GM12878 (cell line): Measurements from ENCODE around the gene EXO1. TPM values are rescaled to one million over a fixed set of nuclear protein-coding genes. Genes with fewer than 3 reads are reported as not detected.

Experiments used
- ATAC-seq: fragments of 200-7000 bp; cut with Tn5 transposase; 3 replicates; pipeline ENCODE4 v1.9.1; 2020; ENCODE audit warnings: mild to moderate bottlenecking, moderate library complexity
- BruUV-seq: library from RNA; stranded (reverse); fragments of 400-500 nt; replicated peaks from 2 replicates; lab custom pipeline; 2021; lab: Mats Ljungman, UMichigan
- CTCF ChIA-PET: fragments of 300-600 bp; sonication (Branson Sonifier 250); formaldehyde crosslinking; extraction: SDS; loops from one replicate; lab custom pipeline; 2021; ENCODE audit warnings: inconsistent platforms; lab: Yijun Ruan, JAX
- POLR2A ChIA-PET: fragments of 350-600 bp; formaldehyde crosslinking; extraction: SDS; loops from one replicate; lab custom pipeline; 2021; ENCODE audit warnings: inconsistent platforms; lab: Charles Lee
- RAD21 ChIA-PET: fragments of 300-600 bp; sonication (Branson Sonifier 250); formaldehyde crosslinking; loops from one replicate; lab custom pipeline; 2023; ENCODE audit warnings: antibody characterized with exemption; ENCODE audit not compliant: unreplicated experiment; lab: Charles Lee
- SMC1A ChIA-PET: fragments of 300-600 bp; sonication (Branson Sonifier 250); formaldehyde crosslinking; loops from one replicate; lab custom pipeline; 2023; ENCODE audit not compliant: unreplicated experiment, uncharacterized antibody; lab: Charles Lee
- DNase-seq: peaks from one replicate; pipeline ENCODE4 v3.0.0-alpha.2; 2011; ENCODE audit warnings: low read depth, low spot score
- FAIRE-seq: peaks from 3 replicates; lab custom pipeline; 2011; peaks lifted over from hg19 to GRCh38; lab: Jason Lieb, UNC
- H2AFZ ChIP-seq: 2 replicates; pipeline ENCODE4 v1.6.0; 2011; ENCODE audit warnings: low read depth, low read length, control low read depth; ENCODE audit not compliant: control insufficient read depth
- H3K27ac ChIP-seq: 2 replicates; pipeline ENCODE4 v1.5.1; 2011; ENCODE audit warnings: control low read depth; ENCODE audit not compliant: control insufficient read depth, insufficient read depth
- H3K27me3 ChIP-seq, 2 experiments: replicated peaks in 1 of 2; 2 replicates each; pipeline versions ENCODE4 v1.6.0 to v1.6.1; 2011; ENCODE audit warnings: low read length in 1 of 2; ENCODE audit not compliant: control insufficient read depth in 2 of 2, insufficient read depth in 2 of 2
- H3K36me3 ChIP-seq, 2 experiments: 2 replicates each; pipeline ENCODE4 v1.5.1; 2011; ENCODE audit warnings: low read length in 1 of 2; ENCODE audit not compliant: control insufficient read depth in 2 of 2, insufficient read depth in 2 of 2
- H3K4me1 ChIP-seq: 2 replicates; pipeline ENCODE4 v1.6.1; 2011; ENCODE audit warnings: mild to moderate bottlenecking, low read length, moderate library complexity, mixed read lengths; ENCODE audit not compliant: control insufficient read depth, insufficient read depth
- H3K4me2 ChIP-seq: 2 replicates; pipeline ENCODE4 v1.6.0; 2011; ENCODE audit warnings: control low read depth; ENCODE audit not compliant: control insufficient read depth, insufficient read depth
- H3K4me3 ChIP-seq: fragments of 200-600 bp; sonication (generic); 2 replicates; pipeline ENCODE4 v1.5.1; 2016
- H3K79me2 ChIP-seq: 2 replicates; pipeline ENCODE4 v1.6.0; 2011; ENCODE audit warnings: low read length; ENCODE audit not compliant: control insufficient read depth, insufficient read depth
- H3K9ac ChIP-seq: 2 replicates; pipeline ENCODE4 v1.8.0; 2011; ENCODE audit warnings: low read length, control low read depth, mixed read lengths; ENCODE audit not compliant: control insufficient read depth, insufficient read depth
- H3K9me3 ChIP-seq: replicated peaks from 3 replicates; pipeline ENCODE4 v1.5.1; 2011; ENCODE audit warnings: mild to moderate bottlenecking, low read length; ENCODE audit not compliant: control insufficient read depth, insufficient read depth
- H4K20me1 ChIP-seq: 2 replicates; pipeline ENCODE4 v1.6.0; 2011; ENCODE audit not compliant: control insufficient read depth, insufficient read depth
- ATF7 ChIP-seq: fragments of 450-650 bp; IDR thresholded peaks from 2 replicates; pipeline ENCODE4 v1.6.1; 2016; ENCODE audit warnings: low read depth, mild to moderate bottlenecking
- BMI1 ChIP-seq: fragments of 450-650 bp; IDR thresholded peaks from 2 replicates; pipeline ENCODE4 v1.6.1; 2016; ENCODE audit warnings: mild to moderate bottlenecking, moderate library complexity, borderline replicate concordance
- BRCA1 ChIP-seq: IDR thresholded peaks from 2 replicates; pipeline ENCODE4 v1.6.1; 2011; ENCODE audit warnings: low read depth, low read length, improper control_type of control experiment
- CEBPB ChIP-seq, 2 experiments: fragments of 150-350 bp in 1 of 2; IDR thresholded peaks; 2 replicates each; pipeline ENCODE4 v1.6.1; 2012 to 2014; ENCODE audit warnings: low read depth in 2 of 2, low read length in 2 of 2, borderline replicate concordance in 1 of 2, inconsistent platforms in 1 of 2
- EGR1 ChIP-seq, 2 experiments: IDR thresholded peaks; 1 replicate in 1 of 2; 2 replicates in 1 of 2; pipeline ENCODE4 v1.6.1; 2011 to 2012; ENCODE audit warnings: low read depth in 2 of 2, low read length in 2 of 2, borderline replicate concordance in 1 of 2, mild to moderate bottlenecking in 1 of 2, moderate library complexity in 1 of 2
- ETV6 ChIP-seq, 2 experiments: fragments of 450-650 bp in 1 of 2; IDR thresholded peaks in 1 of 2; conservative IDR thresholded peaks in 1 of 2; 2 replicates each; pipeline ENCODE4 v1.6.1; 2014; ENCODE audit warnings: antibody characterized with exemption in 1 of 2, borderline replicate concordance in 1 of 2, low read depth in 1 of 2, mild to moderate bottlenecking in 1 of 2, moderate library complexity in 1 of 2
- HDAC6 ChIP-seq: fragments of 200-600 bp; sonication (generic); IDR thresholded peaks from one replicate; pipeline ENCODE4 v1.8.0; 2017; ENCODE audit warnings: antibody characterized with exemption; ENCODE audit not compliant: unreplicated experiment
- IKZF1 ChIP-seq: fragments of 450-650 bp; conservative IDR thresholded peaks from 2 replicates; pipeline ENCODE4 v1.6.1; 2017; ENCODE audit warnings: antibody characterized with exemption, mild to moderate bottlenecking
- LARP7 ChIP-seq: fragments of 450-650 bp; IDR thresholded peaks from 2 replicates; pipeline ENCODE4 v1.6.1; 2017; ENCODE audit warnings: mild to moderate bottlenecking
- MTA2 ChIP-seq: fragments of 450-650 bp; IDR thresholded peaks from 2 replicates; pipeline ENCODE4 v1.6.1; 2016; ENCODE audit warnings: low read depth, mild to moderate bottlenecking, moderate library complexity
- MYC ChIP-seq: IDR thresholded peaks from 2 replicates; pipeline ENCODE4 v1.6.1; 2011; ENCODE audit warnings: mild to moderate bottlenecking, low read length, moderate library complexity, inconsistent platforms; ENCODE audit not compliant: insufficient read depth, insufficient replicate concordance, insufficient read length, severe bottlenecking
- NR2F1 ChIP-seq: fragments of 450-650 bp; conservative IDR thresholded peaks from 2 replicates; pipeline ENCODE4 v1.6.1; 2017; ENCODE audit warnings: mild to moderate bottlenecking
- POU2F2 ChIP-seq: IDR thresholded peaks from 3 replicates; pipeline ENCODE4 v1.6.1; 2011; ENCODE audit warnings: low read depth, mild to moderate bottlenecking, low read length, borderline replicate concordance
- SUZ12 ChIP-seq: fragments of 200-600 bp; sonication (generic); IDR thresholded peaks from one replicate; pipeline ENCODE4 v1.6.1; 2018; ENCODE audit warnings: antibody characterized with exemption, mild to moderate bottlenecking; ENCODE audit not compliant: unreplicated experiment
- USF2 ChIP-seq: IDR thresholded peaks from 2 replicates; pipeline ENCODE4 v1.6.1; 2011; ENCODE audit warnings: low read depth, low read length, improper control_type of control experiment, borderline replicate concordance
- WGBS: methylation state at CpG from one replicate; pipeline ENCODE4 v1.1.6; 2016; ENCODE audit warnings: low lambda C conversion rate; ENCODE audit not compliant: insufficient replicate concordance, insufficient coverage; ENCODE audit errors: missing lambda C conversion rate; 5-methylcytosine and 5-hydroxymethylcytosine counted together
- in situ Hi-C: fragments of 300-500 bp; cut with MboI; formaldehyde crosslinking; loops from 9 replicates; pipeline ENCODE4 v1.14.3; 2018; ENCODE audit warnings: mixed read lengths
- intact Hi-C: fragments of 100-400 bp; cut with micrococcal nuclease; formaldehyde crosslinking; loops from one replicate; pipeline ENCODE4 v1.14.2; 2022; ENCODE audit not compliant: unreplicated experiment
- polyA plus RNA-seq, 11 experiments: library from polyadenylated mRNA; depleted of rRNA in 4 of 11; unstranded in 6 of 11; stranded (reverse) in 5 of 11; fragments of >200 nt; fragmentation: Nextera tagmentation in 4 of 11; fragmentation: Illumina TruSeq in 1 of 11; extraction: Ambion mirVana in 4 of 11; extraction: Trizol in 1 of 11; gene quantifications; 1 replicate in 1 of 11; 2 replicates in 10 of 11; pipeline versions ENCODE4 v1.2.1 to v1.2.3, GENCODE V29; 2011 to 2016; ENCODE audit warnings: inconsistent platforms in 2 of 11, missing spikeins in 2 of 11, low read depth in 1 of 11
- total RNA-seq, 4 experiments: library from RNA; depleted of rRNA in 3 of 4; stranded (reverse); fragments of >200 nt in 3 of 4; fragmentation: Illumina TruSeq in 1 of 4; extraction: Trizol in 1 of 4; gene quantifications; 2 replicates each; pipeline versions ENCODE4 v1.2.1 to v1.2.3, GENCODE V29; 2013 to 2021

EXO1 gene
- total and polyA plus RNA-seq, 10 of the 15 experiments (the other 5 are each of a cell fraction or from before 2014, with no cell fraction given), result 8.7 to 43.4 (median 30.6) TPM

GRCh38 chr1:241926141-241926540 is 78.1 kb downstream of the EXO1 start:
- Histone ChIP-seq H3K27me3 (no peaks in the 10 kb centered on the region), H3K9me3 (no peaks in the 10 kb centered on the region), H3K36me3 (no peaks in the 10 kb centered on the region), H3K4me2 (no peak overlapping the region), H2AFZ (no peak overlapping the region), H4K20me1 (no peaks in the 10 kb centered on the region), H3K27ac (no peak overlapping the region), H3K4me1 (no peaks in the 10 kb centered on the region), H3K79me2 (no peaks in the 10 kb centered on the region), H3K9ac (no peak overlapping the region), H3K4me3 (no peak overlapping the region)
- in situ Hi-C loops, result no loop called here
- no peak for ATAC-seq
- ChIA-PET RAD21 (no interaction called here), POLR2A (no interaction called here), CTCF (no interaction called here), SMC1A (no interaction called here)
- FAIRE-seq, result no peak
- BruUV-seq, result no TSS peak
- no peak for TF ChIP-seq IKZF1
- no peak for TF ChIP-seq CEBPB (IDR thresholded peaks at IDR 0.05; ENCODE audit: borderline replicate concordance in 1 of 2, low read depth in 2 of 2, low read length in 2 of 2)
- no peak for TF ChIP-seq SUZ12
- TF ChIP-seq EGR1 (IDR thresholded peaks at IDR 0.05; ENCODE audit: borderline replicate concordance in 1 of 2, low read depth in 2 of 2, low read length in 2 of 2), result no peak
- no peak for TF ChIP-seq USF2
- TF ChIP-seq POU2F2, result no peak
- no peak for TF ChIP-seq MYC
- TF ChIP-seq LARP7, result no peak
- TF ChIP-seq ATF7, result no peak
- no peak for TF ChIP-seq BMI1
- TF ChIP-seq NR2F1, result no peak
- no peak for TF ChIP-seq MTA2
- TF ChIP-seq HDAC6, result no peak
- TF ChIP-seq ETV6 (conservative IDR thresholded peaks at IDR 0.05 in 1 of 2, IDR thresholded peaks at IDR 0.05 in 1 of 2; ENCODE audit: borderline replicate concordance in 1 of 2, low read depth in 1 of 2), result no peak
- TF ChIP-seq BRCA1, result no peak
- intact Hi-C loops, result no loop called here
- no peak for DNase-seq
- WGBS, result 25% methylated on average over 5 of the region's 5 CpGs
